Neural progenitor cell (in vitro differentiated cells): ENCODE results near the gene ZNF48. TPM values are rescaled to one million over a fixed set of nuclear protein-coding genes. Genes with fewer than 3 reads are reported as not detected.

Experiments
- DNase-seq: peaks from one replicate; pipeline ENCODE4 v3.0.0-alpha.2; 2016; ENCODE audit warnings: low spot score
- H2AFZ ChIP-seq: fragments of 200-600 bp; sonication (generic); replicated peaks from 2 replicates; pipeline ENCODE4 v1.6.1; 2016; ENCODE audit warnings: antibody characterized with exemption
- H3F3A ChIP-seq: fragments of 200-600 bp; sonication (generic); 2 replicates; pipeline ENCODE4 v1.6.1; 2016; ENCODE audit warnings: antibody characterized with exemption, low read depth
- H3K27ac ChIP-seq: fragments of 200-600 bp; sonication (generic); 2 replicates; pipeline ENCODE4 v1.5.1; 2016; ENCODE audit warnings: mild to moderate bottlenecking
- H3K27me3 ChIP-seq: fragments of 200-600 bp; sonication (generic); 2 replicates; pipeline ENCODE4 v1.6.1; 2016; ENCODE audit warnings: mild to moderate bottlenecking, moderate library complexity
- H3K36me3 ChIP-seq: fragments of 200-600 bp; sonication (generic); 2 replicates; pipeline ENCODE4 v1.5.1; 2016
- H3K4me1 ChIP-seq: fragments of 200-600 bp; sonication (generic); 2 replicates; pipeline ENCODE4 v1.6.1; 2016; ENCODE audit warnings: mixed run types
- H3K4me2 ChIP-seq: fragments of 200-600 bp; sonication (generic); 2 replicates; pipeline ENCODE4 v1.6.1; 2016
- H3K4me3 ChIP-seq: fragments of 200-600 bp; sonication (generic); 2 replicates; pipeline ENCODE4 v1.5.1; 2016
- H3K79me2 ChIP-seq: fragments of 200-600 bp; sonication (generic); 2 replicates; pipeline ENCODE4 v1.6.1; 2016; ENCODE audit warnings: low read depth
- H3K9ac ChIP-seq: fragments of 200-600 bp; sonication (generic); 2 replicates; pipeline ENCODE4 v1.6.1; 2016
- H3K9me3 ChIP-seq: fragments of 200-600 bp; sonication (generic); 2 replicates; pipeline ENCODE4 v1.5.1; 2016; ENCODE audit warnings: low read depth
- H4K20me1 ChIP-seq: fragments of 200-600 bp; sonication (generic); 2 replicates; pipeline ENCODE4 v1.6.1; 2016; ENCODE audit warnings: low read depth
- H3K27ac Mint-ChIP-seq: 3 replicates; pipeline ENCODE4 v1.8.0; 2021; ENCODE audit warnings: mixed read lengths
- H3K27me3 Mint-ChIP-seq: 2 replicates; pipeline ENCODE4 v1.8.0; 2022; ENCODE audit warnings: low read depth, mild to moderate bottlenecking, inconsistent platforms, moderate library complexity, mixed read lengths; ENCODE audit not compliant: insufficient read depth
- H3K36me3 Mint-ChIP-seq: 3 replicates; pipeline ENCODE4 v1.8.0; 2021; ENCODE audit warnings: mixed read lengths
- H3K4me1 Mint-ChIP-seq: 3 replicates; pipeline ENCODE4 v1.8.0; 2021; ENCODE audit warnings: mixed read lengths
- H3K4me3 Mint-ChIP-seq: 3 replicates; pipeline ENCODE4 v1.8.0; 2021; ENCODE audit warnings: mild to moderate bottlenecking, moderate library complexity, mixed read lengths
- H3K9me3 Mint-ChIP-seq: 3 replicates; pipeline ENCODE4 v1.8.0; 2020; ENCODE audit warnings: mixed read lengths
- CTCF ChIP-seq: fragments of 200-600 bp; sonication (generic); IDR thresholded peaks from 2 replicates; pipeline ENCODE4 v1.5.1; 2017; ENCODE audit warnings: antibody characterized with exemption, mild to moderate bottlenecking
- EZH2 ChIP-seq: fragments of 200-600 bp; sonication (generic); IDR thresholded peaks from 2 replicates; pipeline ENCODE4 v1.6.1; 2017; ENCODE audit warnings: antibody characterized with exemption, mild to moderate bottlenecking, moderate library complexity
- EZH2phosphoT487 ChIP-seq: fragments of 200-600 bp; sonication (generic); IDR thresholded peaks from 2 replicates; pipeline ENCODE4 v1.6.1; 2017; ENCODE audit warnings: antibody characterized with exemption
- total RNA-seq: library from RNA; depleted of rRNA; stranded (reverse); fragments of >200 nt; gene quantifications from 2 replicates; pipeline ENCODE4 v1.2.3, GENCODE V29; 2015; ENCODE audit warnings: low replicate concordance

The ZNF48 gene
- total RNA-seq, 1 donor from 2014 or later, result 39.3 TPM

- Histone ChIP-seq H3K79me2 (peaks cover 16% of the 10 kb centered on the region), H3K4me2 (no peak overlapping the region), H3K4me1 (peaks cover 9% of the 10 kb centered on the region), H3K27me3 (no peaks in the 10 kb centered on the region), H3K9ac (no peak overlapping the region), H3F3A (peaks cover 27% of the 10 kb centered on the region), H3K27ac (no peak overlapping the region), H3K4me3 (no peak overlapping the region), H4K20me1 (peaks cover 6% of the 10 kb centered on the region), H3K9me3 (no peaks in the 10 kb centered on the region), H3K36me3 (no peaks in the 10 kb centered on the region), H2AFZ (no peak overlapping the region)
- no peak overlapping the region for H3K4me3 Mint-ChIP-seq
- H3K27ac Mint-ChIP-seq, result peak overlapping the region; percentile 14
- H3K27me3 Mint-ChIP-seq, result peaks cover 2% of the 10 kb centered on the region
- peaks cover 29% of the 10 kb centered on the region for H3K4me1 Mint-ChIP-seq
- TF ChIP-seq EZH2 (no peak), EZH2phosphoT487 (no peak), CTCF (no peak)
- no peak for DNase-seq
- no peaks in the 10 kb centered on the region for H3K9me3 Mint-ChIP-seq
- H3K36me3 Mint-ChIP-seq, result peaks cover 3% of the 10 kb centered on the region
Observed at GRCh38 chr16:30381291-30382041, 13.8 kb upstream of the ZNF48 start.

GRCh38 chr16:30382111-30382881 lies 12.9 kb upstream of the ZNF48 start, which contains the start of gene SEPTIN1:
TSS of gene SEPTIN1 (minus strand) at chr16:30382561. CDS start at chr16:30382542, 19 bp downstream.
- H4K20me1 ChIP-seq, result peaks cover 6% of the 10 kb centered on the region
- Mint-ChIP-seq H3K27ac (peak within 1 kb of the TSS; percentile 14), H3K9me3 (no peaks in the 10 kb centered on the region), H3K4me1 (peaks cover 26% of the 10 kb centered on the region), H3K36me3 (peaks cover 3% of the 10 kb centered on the region), H3K4me3 (no peak within 1 kb of the TSS), H3K27me3 (peaks cover 2% of the 10 kb centered on the region)
- no peak within 1 kb of the TSS for H3K9ac ChIP-seq
- no peak for TF ChIP-seq CTCF
- no peak for TF ChIP-seq EZH2phosphoT487
- TF ChIP-seq EZH2, result no peak
- H3K27ac ChIP-seq, result no peak within 1 kb of the TSS
- H3F3A ChIP-seq, result peaks cover 19% of the 10 kb centered on the region
- H3K4me1 ChIP-seq, result peaks cover 2% of the 10 kb centered on the region
- no peaks in the 10 kb centered on the region for H3K27me3 ChIP-seq
- no peaks in the 10 kb centered on the region for H3K9me3 ChIP-seq
- H2AFZ ChIP-seq, result no peak within 1 kb of the TSS
- DNase-seq, result no peak
- H3K36me3 ChIP-seq, result no peaks in the 10 kb centered on the region
- H3K79me2 ChIP-seq, result peaks cover 16% of the 10 kb centered on the region
- no peak within 1 kb of the TSS for H3K4me2 ChIP-seq
- H3K4me3 ChIP-seq, result no peak within 1 kb of the TSS

- Histone ChIP-seq H4K20me1 (peaks cover 6% of the 10 kb centered on the region), H3K27ac (no peak overlapping the region), H3K4me1 (no peaks in the 10 kb centered on the region), H3K27me3 (no peaks in the 10 kb centered on the region), H3K79me2 (peaks cover 16% of the 10 kb centered on the region), H3K4me3 (no peak overlapping the region), H3K36me3 (no peaks in the 10 kb centered on the region), H3K4me2 (no peak overlapping the region), H3K9me3 (no peaks in the 10 kb centered on the region), H2AFZ (no peak overlapping the region), H3K9ac (no peak overlapping the region), H3F3A (peaks cover 8% of the 10 kb centered on the region)
- H3K4me1 Mint-ChIP-seq, result peaks cover 19% of the 10 kb centered on the region
- no peak overlapping the region for H3K4me3 Mint-ChIP-seq
- no peak for TF ChIP-seq EZH2
- no peak for TF ChIP-seq CTCF
- TF ChIP-seq EZH2phosphoT487, result no peak
- H3K36me3 Mint-ChIP-seq, result peaks cover 3% of the 10 kb centered on the region
- peaks cover 2% of the 10 kb centered on the region for H3K27me3 Mint-ChIP-seq
- peak overlapping the region; percentile 72 for H3K27ac Mint-ChIP-seq
- no peaks in the 10 kb centered on the region for H3K9me3 Mint-ChIP-seq
- no peak for DNase-seq
Observed at GRCh38 chr16:30383521-30383920, 11.7 kb upstream of the ZNF48 start.
